HepG2 (cell line): ENCODE data around the gene ANAPC10. TPM values are rescaled to one million over a fixed set of nuclear protein-coding genes. Genes with fewer than 3 reads are reported as not detected.

ENCODE experiments used
- ZBTB40 ChIP-seq, 2 experiments: fragments of 450-650 bp in 1 of 2; sonication (generic) in 1 of 2; formaldehyde crosslinking in 1 of 2; IDR thresholded peaks; 2 replicates each; pipeline versions ENCODE4 v1.6.1 to v1.8.0; 2016 to 2022; ENCODE audit warnings: antibody characterized with exemption in 1 of 2, mild to moderate bottlenecking in 1 of 2, missing genetic modification reagents in 1 of 2
- ZFP36 ChIP-seq: fragments of 150-350 bp; IDR thresholded peaks from 2 replicates; pipeline ENCODE4 v1.6.1; 2018; ENCODE audit warnings: borderline replicate concordance, low read length, low read depth; ENCODE audit not compliant: partially characterized antibody
- ZKSCAN5 ChIP-seq: sonication (generic); formaldehyde crosslinking; IDR thresholded peaks from 2 replicates; pipeline ENCODE4 v1.5.1; 2020; ENCODE audit warnings: mild to moderate bottlenecking, missing genetic modification reagents
- polyA plus RNA-seq, 8 experiments: library from polyadenylated mRNA; depleted of rRNA in 3 of 8; stranded (reverse) in 7 of 8; unstranded in 1 of 8; fragments of >200 nt; fragmentation: Illumina TruSeq in 4 of 8; extraction: Trizol in 4 of 8; gene quantifications; 2 replicates each; pipeline versions ENCODE4 v1.2.1 to v1.2.3, GENCODE V29; 2011 to 2016; ENCODE audit warnings: low read depth in 4 of 8, missing spikeins in 1 of 8, mixed read lengths in 1 of 8; ENCODE audit not compliant: insufficient read depth in 1 of 8
- total RNA-seq, 5 experiments: library from RNA; depleted of rRNA; stranded (reverse); fragments of >200 nt; fragmentation: Illumina TruSeq; extraction: Trizol; gene quantifications; 2 replicates each; pipeline ENCODE4 v1.2.3, GENCODE V29; 2016; ENCODE audit warnings: low read depth in 1 of 5

ANAPC10 gene
- total and polyA plus RNA-seq, 2 of the 13 experiments (the other 11 are each of a cell fraction or from before 2014, with no cell fraction given): 21.9 to 32.7 TPM

GRCh38 chr4:145131848-145132247 lies 33.9 kb upstream of the ANAPC10 start (continued):
- TF ChIP-seq ZBTB40 (IDR thresholded peaks at IDR 0.05) (no peak), ZBTB40 (CRISPR knock-in tag; IDR thresholded peaks at IDR 0.05) (no peak), ZFP36 (no peak), ZKSCAN5 (CRISPR knock-in tag) (no peak)
